Bronchial epithelial cell (primary cell): ENCODE results near the gene BTRC. TPM values are rescaled to one million over a fixed set of nuclear protein-coding genes. Genes with fewer than 3 reads are reported as not detected.

Experiments
- DNase-seq: peaks from one replicate; pipeline ENCODE4 v3.0.0-alpha.2; 2010; ENCODE audit warnings: low read depth
- FAIRE-seq: peaks from 2 replicates; lab custom pipeline; 2011; peaks lifted over from hg19 to GRCh38; lab: Jason Lieb, UNC
- H3K27me3 ChIP-seq: 2 replicates; pipeline ENCODE4 v1.5.1; 2011; ENCODE audit warnings: low read length; ENCODE audit not compliant: control insufficient read depth, insufficient read depth
- H3K36me3 ChIP-seq: 2 replicates; pipeline ENCODE4 v1.5.1; 2011; ENCODE audit warnings: low read length; ENCODE audit not compliant: control insufficient read depth, insufficient read depth
- H3K4me3 ChIP-seq: 2 replicates; pipeline ENCODE4 v1.5.1; 2011; ENCODE audit warnings: mild to moderate bottlenecking, low read depth, low read length, control low read depth
- total RNA-seq: library from RNA; depleted of rRNA; stranded (reverse); fragments of >200 nt; gene quantifications from 2 replicates; pipeline ENCODE4 v1.2.1, GENCODE V29; 2014
- TF ChIP-seq, protein P1 (sequence below): IDR thresholded peaks from 2 replicates; pipeline ENCODE4 v1.5.1; 2011; ENCODE audit warnings: mild to moderate bottlenecking, moderate library complexity, low read length, control low read depth, inconsistent platforms; ENCODE audit not compliant: insufficient read depth, severe bottlenecking

BTRC gene
- total RNA-seq, 1 donor from 2014 or later = 6.8 TPM

GRCh38 chr10:101567165-101568006 is 213.4 kb downstream of the BTRC start:
- H3K4me3 ChIP-seq = no peak overlapping the region
- TF ChIP-seq, protein P1, sequence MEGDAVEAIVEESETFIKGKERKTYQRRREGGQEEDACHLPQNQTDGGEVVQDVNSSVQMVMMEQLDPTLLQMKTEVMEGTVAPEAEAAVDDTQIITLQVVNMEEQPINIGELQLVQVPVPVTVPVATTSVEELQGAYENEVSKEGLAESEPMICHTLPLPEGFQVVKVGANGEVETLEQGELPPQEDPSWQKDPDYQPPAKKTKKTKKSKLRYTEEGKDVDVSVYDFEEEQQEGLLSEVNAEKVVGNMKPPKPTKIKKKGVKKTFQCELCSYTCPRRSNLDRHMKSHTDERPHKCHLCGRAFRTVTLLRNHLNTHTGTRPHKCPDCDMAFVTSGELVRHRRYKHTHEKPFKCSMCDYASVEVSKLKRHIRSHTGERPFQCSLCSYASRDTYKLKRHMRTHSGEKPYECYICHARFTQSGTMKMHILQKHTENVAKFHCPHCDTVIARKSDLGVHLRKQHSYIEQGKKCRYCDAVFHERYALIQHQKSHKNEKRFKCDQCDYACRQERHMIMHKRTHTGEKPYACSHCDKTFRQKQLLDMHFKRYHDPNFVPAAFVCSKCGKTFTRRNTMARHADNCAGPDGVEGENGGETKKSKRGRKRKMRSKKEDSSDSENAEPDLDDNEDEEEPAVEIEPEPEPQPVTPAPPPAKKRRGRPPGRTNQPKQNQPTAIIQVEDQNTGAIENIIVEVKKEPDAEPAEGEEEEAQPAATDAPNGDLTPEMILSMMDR = no peak
- H3K27me3 ChIP-seq = peaks cover 23% of the 10 kb centered on the region
- H3K36me3 ChIP-seq = no peaks in the 10 kb centered on the region
- peak; percentile 29 for DNase-seq
- no peak for FAIRE-seq

GRCh38 chr10:101568054-101568745 is 214.2 kb downstream of the BTRC start:
- FAIRE-seq = peak; percentile 13
- H3K4me3 ChIP-seq = no peak overlapping the region
- H3K36me3 ChIP-seq = no peaks in the 10 kb centered on the region
- peaks cover 20% of the 10 kb centered on the region for H3K27me3 ChIP-seq
- DNase-seq = no peak
- TF ChIP-seq, protein P1 = no peak

- H3K36me3 ChIP-seq = no peaks in the 10 kb centered on the region
- DNase-seq (no peak), FAIRE-seq (no peak)
- H3K27me3 ChIP-seq = peaks cover 20% of the 10 kb centered on the region
- TF ChIP-seq, protein P1 = no peak
- no peak overlapping the region for H3K4me3 ChIP-seq
Measured at GRCh38 chr10:101569323-101569621, 215.3 kb downstream of the BTRC start.

GRCh38 chr10:101569622-101570427 is 215.9 kb downstream of the BTRC start:
- Histone ChIP-seq H3K4me3 (peak overlapping the region; percentile 64), H3K36me3 (no peaks in the 10 kb centered on the region), H3K27me3 (peaks cover 20% of the 10 kb centered on the region)
- FAIRE-seq (no peak), DNase-seq (peak; percentile 59)
- TF ChIP-seq, protein P1 = peak; percentile 82

DNA sequence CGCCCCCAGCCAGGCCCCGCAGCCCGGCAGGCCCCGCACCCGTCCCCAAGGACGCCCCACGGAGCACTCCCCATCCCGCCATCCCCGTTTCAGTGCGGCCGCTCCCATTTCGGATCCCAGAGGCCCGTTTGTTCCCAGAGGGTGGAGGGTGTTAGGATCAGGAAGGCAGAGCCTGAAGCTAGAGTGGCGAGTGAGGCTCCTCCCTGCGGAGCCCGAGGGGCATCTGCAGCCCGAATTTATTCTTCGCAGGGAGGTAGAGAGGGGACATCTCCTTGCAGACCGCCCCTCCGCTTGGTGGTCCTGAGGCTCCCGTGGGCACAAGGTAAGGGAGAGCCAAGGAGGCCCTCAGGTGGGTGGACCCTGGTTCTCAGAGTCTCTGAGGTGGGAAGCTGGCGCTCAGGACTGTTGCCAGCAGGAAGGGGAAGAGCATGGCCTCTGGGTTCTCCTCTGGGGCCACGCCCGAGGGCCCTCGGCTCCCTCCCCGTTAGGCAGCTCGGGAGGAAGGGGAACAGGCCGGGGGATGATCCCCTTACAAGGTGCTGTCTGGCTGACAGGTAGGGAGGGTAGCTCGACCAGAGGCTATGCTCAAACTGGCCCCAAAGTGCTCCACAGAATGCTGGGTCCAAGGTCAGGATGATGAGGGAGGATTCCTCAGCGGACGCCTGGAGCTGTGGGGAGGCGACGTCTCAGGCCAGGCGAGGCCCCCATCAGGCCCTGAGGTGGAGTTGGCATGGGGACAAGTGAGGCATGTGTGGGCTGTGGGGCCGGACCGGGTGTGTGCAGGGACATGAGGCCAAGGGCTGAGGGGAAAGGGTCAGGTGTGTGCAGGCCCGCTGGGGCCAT is 216.7 kb downstream of the BTRC start:
- Histone ChIP-seq H3K36me3 (no peaks in the 10 kb centered on the region), H3K4me3 (peak overlapping the region; percentile 64), H3K27me3 (peaks cover 14% of the 10 kb centered on the region)
- TF ChIP-seq, protein P1 = no peak
- DNase-seq = no peak
- FAIRE-seq = peak; percentile 66
